Urothelium cell line (cell line): ENCODE results near the gene HOXB4.

Experiments used
- DNase-seq: peaks from one replicate; pipeline ENCODE4 v3.0.0; 2011; ENCODE audit warnings: low spot score, mixed read lengths
- FAIRE-seq: peaks from 2 replicates; lab custom pipeline; 2011; peaks lifted over from hg19 to GRCh38; lab: Jason Lieb, UNC

Gene HOXB4

GRCh38 chr17:48577946-48578615, at the start of gene HOXB4:
TSS of gene HOXB4 (minus strand) at chr17:48578350. CDS start at chr17:48578319, 31 bp downstream.
- FAIRE-seq = no peak

GRCh38 chr17:48627118-48627597, 49.0 kb upstream of the HOXB4 start:
- no peak for DNase-seq
- FAIRE-seq = no peak

More at GRCh38 chr17:48577946-48578615, at the start of gene HOXB4:
- no peak for DNase-seq

- FAIRE-seq = peak; percentile 97
- DNase-seq = peak; percentile 92
Measured at GRCh38 chr17:48626245-48627117, 48.3 kb upstream of the HOXB4 start, which contains the start of gene HOXB9. TSS of gene HOXB9 (minus strand) at chr17:48626358. CDS start at chr17:48626269, 89 bp downstream.

GRCh38 chr17:48625495-48626244, 47.5 kb upstream of the HOXB4 start:
- peak; percentile 86 for FAIRE-seq
- peak; percentile 81 for DNase-seq

- FAIRE-seq = peak; percentile 82
- DNase-seq = peak; percentile 58
Measured at GRCh38 chr17:48624544-48625494, 46.7 kb upstream of the HOXB4 start.

GRCh38 chr17:48624118-48624517, 46.0 kb upstream of the HOXB4 start:
- FAIRE-seq (no peak), DNase-seq (no peak)

GRCh38 chr17:48623583-48623982, 45.4 kb upstream of the HOXB4 start:
- FAIRE-seq (peak; percentile 66), DNase-seq (no peak)

- FAIRE-seq = no peak
- DNase-seq = no peak
Measured at GRCh38 chr17:48622857-48623256, 44.7 kb upstream of the HOXB4 start.

- FAIRE-seq = peak; percentile 65
- no peak for DNase-seq
Measured at GRCh38 chr17:48621410-48622392, 43.6 kb upstream of the HOXB4 start.

GRCh38 chr17:48620461-48621139, 42.5 kb upstream of the HOXB4 start:
- no peak for DNase-seq

GRCh38 chr17:48619826-48620449, 41.8 kb upstream of the HOXB4 start:
- no peak for FAIRE-seq
- no peak for DNase-seq

More at GRCh38 chr17:48620461-48621139, 42.5 kb upstream of the HOXB4 start:
- peak; percentile 37 for FAIRE-seq

- FAIRE-seq (no peak), DNase-seq (peak; percentile 94)
Measured at GRCh38 chr17:48618256-48618896, 40.2 kb upstream of the HOXB4 start.

- DNase-seq = no peak
- no peak for FAIRE-seq
Measured at GRCh38 chr17:48617471-48618255, 39.5 kb upstream of the HOXB4 start.

- FAIRE-seq (no peak), DNase-seq (no peak)
Measured at GRCh38 chr17:48616717-48617470, 38.7 kb upstream of the HOXB4 start.

GRCh38 chr17:48615963-48616716, 38.0 kb upstream of the HOXB4 start:
- no peak for FAIRE-seq

More at GRCh38 chr17:48615963-48616716, 38.0 kb upstream of the HOXB4 start:
- no peak for DNase-seq
